GM23248 (cell line): ENCODE measurements around the gene DCDC2.

Source experiments
- EZH2 ChIP-seq: fragments of 200-600 bp; sonication (generic); IDR thresholded peaks from 2 replicates; pipeline ENCODE4 v1.6.1; 2018; ENCODE audit warnings: antibody characterized with exemption, mild to moderate bottlenecking; ENCODE audit not compliant: insufficient read depth, poor library complexity, severe bottlenecking
- EZH2phosphoT487 ChIP-seq: fragments of 200-600 bp; sonication (generic); IDR thresholded peaks from 2 replicates; pipeline ENCODE4 v1.6.1; 2018; ENCODE audit warnings: antibody characterized with exemption, moderate library complexity, mild to moderate bottlenecking, low read depth; ENCODE audit not compliant: insufficient read depth

- TF ChIP-seq EZH2 (no peak), EZH2phosphoT487 (no peak)
Observed at GRCh38 chr6:24313251-24314141, 44.4 kb downstream of the DCDC2 start.
